ENCODE measurements around the gene TLR7.

- TF ChIP-seq CTCF (IDR thresholded peaks at IDR 0.05 in 8 of 11, conservative IDR thresholded peaks at IDR 0.05 in 3 of 11) (no peak), POLR2AphosphoS5 (IDR thresholded peaks at IDR 0.05) (no peak), POLR2A (IDR thresholded peaks at IDR 0.05) (no peak)
Observed at GRCh38 chrX:12934850-12935249, 68.0 kb downstream of the TLR7 start.
